Mesendoderm (in vitro differentiated cells): Measurements from ENCODE around the gene AGTPBP1.

Experiments
- DNase-seq: peaks from one replicate; pipeline ENCODE4 v3.0.0; 2013
- H2AK5ac ChIP-seq: 2 replicates; pipeline ENCODE4 v1.6.1; 2013; ENCODE audit warnings: low read length, inconsistent platforms
- H2BK120ac ChIP-seq: 2 replicates; pipeline ENCODE4 v1.6.1; 2013; ENCODE audit warnings: low read depth, mild to moderate bottlenecking, low read length, moderate library complexity, mixed read lengths
- H2BK15ac ChIP-seq: replicated peaks from 2 replicates; pipeline ENCODE4 v1.6.1; 2013; ENCODE audit warnings: low read depth, mild to moderate bottlenecking, moderate library complexity
- H2BK5ac ChIP-seq: 2 replicates; pipeline ENCODE4 v1.6.1; 2013; ENCODE audit warnings: low read length, inconsistent platforms
- H3K18ac ChIP-seq: 2 replicates; pipeline ENCODE4 v1.6.1; 2013; ENCODE audit warnings: mild to moderate bottlenecking, low read length, mixed read lengths
- H3K23ac ChIP-seq: one replicate; pipeline ENCODE4 v1.6.1; 2013; ENCODE audit warnings: low read length
- H3K27ac ChIP-seq: 2 replicates; pipeline ENCODE4 v1.5.1; 2013; ENCODE audit warnings: low read depth, mild to moderate bottlenecking, inconsistent platforms, low read length, moderate library complexity
- H3K27me3 ChIP-seq: 2 replicates; pipeline ENCODE4 v1.6.1; 2013; ENCODE audit warnings: low read length, control low read depth, mild to moderate bottlenecking, inconsistent platforms; ENCODE audit not compliant: insufficient read depth, poor library complexity
- H3K36me3 ChIP-seq: 2 replicates; pipeline ENCODE4 v1.6.1; 2013; ENCODE audit warnings: low read length, inconsistent platforms; ENCODE audit not compliant: control insufficient read depth, insufficient read depth
- H3K4ac ChIP-seq: one replicate; pipeline ENCODE4 v1.6.1; 2013; ENCODE audit warnings: low read depth, mild to moderate bottlenecking, low read length, moderate library complexity
- H3K4me1 ChIP-seq: 2 replicates; pipeline ENCODE4 v1.6.1; 2013; ENCODE audit warnings: low read depth, low read length, inconsistent platforms; ENCODE audit not compliant: control insufficient read depth
- H3K4me2 ChIP-seq: 2 replicates; pipeline ENCODE4 v1.6.1; 2013; ENCODE audit warnings: low read length
- H3K4me3 ChIP-seq: 2 replicates; pipeline ENCODE4 v1.5.1; 2013; ENCODE audit warnings: mild to moderate bottlenecking, low read length
- H3K56ac ChIP-seq: one replicate; pipeline ENCODE4 v1.6.1; 2013; ENCODE audit warnings: low read length
- H3K79me1 ChIP-seq: 2 replicates; pipeline ENCODE4 v1.6.1; 2013; ENCODE audit warnings: low read length, inconsistent platforms
- H3K79me2 ChIP-seq: 2 replicates; pipeline ENCODE4 v1.6.1; 2013; ENCODE audit warnings: mild to moderate bottlenecking, low read length; ENCODE audit not compliant: control insufficient read depth, insufficient read depth
- H3K9ac ChIP-seq: 2 replicates; pipeline ENCODE4 v1.6.1; 2013; ENCODE audit warnings: low read length, inconsistent platforms
- H4K5ac ChIP-seq: one replicate; pipeline ENCODE4 v1.6.1; 2013; ENCODE audit warnings: low read length
- H4K8ac ChIP-seq: one replicate; pipeline ENCODE4 v1.6.1; 2013; ENCODE audit warnings: low read depth, mild to moderate bottlenecking, control low read depth, low read length, moderate library complexity
- WGBS: extraction: QIAGEN DNeasy Blood & Tissue Kit; methylation state at CpG from one replicate; pipeline ENCODE4 v1.1.7; 2013; ENCODE audit warnings: low lambda C conversion rate, missing lambda C conversion rate; ENCODE audit not compliant: insufficient coverage; ENCODE audit errors: extremely low coverage; 5-methylcytosine and 5-hydroxymethylcytosine counted together

Gene AGTPBP1

DNA sequence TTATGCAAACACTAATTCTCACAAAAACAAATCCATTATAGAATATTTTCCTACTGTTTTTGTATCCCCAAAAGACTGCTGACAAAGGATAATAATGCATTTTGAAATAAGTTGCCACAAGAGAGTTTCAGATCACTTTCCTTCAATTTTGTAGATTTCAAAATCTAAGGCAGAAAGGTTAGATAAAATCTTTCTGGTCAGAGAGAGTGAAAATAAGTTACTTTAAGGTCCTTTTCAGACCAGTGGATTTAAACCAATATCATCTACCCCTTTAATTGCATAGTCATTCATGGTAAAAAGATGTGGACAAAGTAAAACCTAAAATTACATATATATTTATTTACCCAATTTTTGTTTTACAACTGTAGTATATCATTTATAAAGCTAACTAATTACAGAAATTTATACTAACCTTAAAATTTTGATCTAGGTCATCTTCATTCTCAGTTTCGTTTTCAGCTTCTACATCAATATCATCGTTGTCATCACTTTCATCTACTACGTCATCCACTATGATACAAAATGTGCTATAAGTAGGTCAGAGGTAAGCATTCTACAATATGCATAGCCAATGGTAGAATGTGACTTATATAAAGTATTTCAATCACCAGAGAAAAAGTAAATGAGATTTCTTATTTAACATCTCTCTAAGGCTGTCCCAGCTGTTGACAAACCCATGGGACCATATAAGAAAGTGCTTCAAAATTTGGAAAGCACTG, 95.7 kb downstream of the AGTPBP1 start:
- H3K56ac ChIP-seq: no peak overlapping the region
- no peak overlapping the region for H3K18ac ChIP-seq
- no peak overlapping the region for H3K23ac ChIP-seq
- H2BK15ac ChIP-seq: no peak overlapping the region
- no peak overlapping the region for H3K4ac ChIP-seq
- no peaks in the 10 kb centered on the region for H3K27me3 ChIP-seq
- no peak overlapping the region for H2BK5ac ChIP-seq
- H4K8ac ChIP-seq: no peak overlapping the region
- DNase-seq: no peak
- no peak overlapping the region for H3K27ac ChIP-seq
- no peak overlapping the region for H3K4me3 ChIP-seq
- H3K79me1 ChIP-seq: no peaks in the 10 kb centered on the region
- H2BK120ac ChIP-seq: no peak overlapping the region
- H3K4me2 ChIP-seq: no peak overlapping the region
- H3K4me1 ChIP-seq: no peaks in the 10 kb centered on the region
- no peak overlapping the region for H4K5ac ChIP-seq
- WGBS: no CpG with 5 or more reads among the region's 3 CpGs
- no peak overlapping the region for H3K9ac ChIP-seq
- no peaks in the 10 kb centered on the region for H3K79me2 ChIP-seq
- H3K36me3 ChIP-seq: no peaks in the 10 kb centered on the region
- no peak overlapping the region for H2AK5ac ChIP-seq

DNA sequence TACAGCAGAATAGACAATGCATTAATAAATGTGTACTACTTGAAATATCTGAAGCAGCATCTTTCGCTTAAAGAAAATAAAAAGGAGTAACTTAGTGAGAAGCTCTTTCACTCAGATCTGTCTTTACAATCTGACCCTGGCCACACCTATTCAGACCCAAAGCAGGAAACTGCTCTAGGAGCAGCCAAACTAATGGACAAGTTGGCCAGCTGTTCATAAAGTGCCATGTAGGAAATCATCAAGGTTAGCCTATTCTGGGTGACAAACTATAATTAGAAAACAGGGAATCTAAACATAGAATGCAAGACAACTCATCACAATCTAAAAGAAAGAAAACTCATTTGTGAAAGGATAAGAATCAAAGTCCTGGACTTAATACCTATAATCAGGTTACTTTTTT, 101.3 kb downstream of the AGTPBP1 start:
- H3K4me3 ChIP-seq: no peak overlapping the region
- no peak overlapping the region for H4K8ac ChIP-seq
- H3K18ac ChIP-seq: no peak overlapping the region
- no peak overlapping the region for H3K4me2 ChIP-seq
- H3K56ac ChIP-seq: no peak overlapping the region
- WGBS: no CpG with 5 or more reads among the region's 1 CpG
- no peak overlapping the region for H3K23ac ChIP-seq
- H3K4ac ChIP-seq: no peak overlapping the region
- no peaks in the 10 kb centered on the region for H3K79me2 ChIP-seq
- no peaks in the 10 kb centered on the region for H3K27me3 ChIP-seq
- H3K27ac ChIP-seq: no peak overlapping the region
- no peak for DNase-seq
- no peaks in the 10 kb centered on the region for H3K79me1 ChIP-seq
- no peaks in the 10 kb centered on the region for H3K4me1 ChIP-seq
- no peak overlapping the region for H3K9ac ChIP-seq
- no peak overlapping the region for H2AK5ac ChIP-seq
- H2BK120ac ChIP-seq: no peak overlapping the region
- H2BK15ac ChIP-seq: no peak overlapping the region
- H2BK5ac ChIP-seq: no peak overlapping the region
- no peak overlapping the region for H4K5ac ChIP-seq
- no peaks in the 10 kb centered on the region for H3K36me3 ChIP-seq

GRCh38 chr9:85639675-85640186, 102.0 kb downstream of the AGTPBP1 start:
- Histone ChIP-seq H2BK5ac (no peak overlapping the region), H3K36me3 (no peaks in the 10 kb centered on the region), H3K27me3 (no peaks in the 10 kb centered on the region), H3K56ac (no peak overlapping the region), H3K23ac (no peak overlapping the region), H3K79me2 (no peaks in the 10 kb centered on the region), H2BK120ac (no peak overlapping the region), H3K9ac (no peak overlapping the region), H3K27ac (no peak overlapping the region), H2BK15ac (no peak overlapping the region), H3K18ac (no peak overlapping the region), H3K4me2 (no peak overlapping the region), H4K5ac (no peak overlapping the region), H3K4me3 (no peak overlapping the region), H3K4ac (no peak overlapping the region), H3K79me1 (no peaks in the 10 kb centered on the region), H2AK5ac (no peak overlapping the region), H4K8ac (no peak overlapping the region), H3K4me1 (no peaks in the 10 kb centered on the region)
- DNase-seq: no peak
- no CpG with 5 or more reads among the region's 3 CpGs for WGBS

DNA sequence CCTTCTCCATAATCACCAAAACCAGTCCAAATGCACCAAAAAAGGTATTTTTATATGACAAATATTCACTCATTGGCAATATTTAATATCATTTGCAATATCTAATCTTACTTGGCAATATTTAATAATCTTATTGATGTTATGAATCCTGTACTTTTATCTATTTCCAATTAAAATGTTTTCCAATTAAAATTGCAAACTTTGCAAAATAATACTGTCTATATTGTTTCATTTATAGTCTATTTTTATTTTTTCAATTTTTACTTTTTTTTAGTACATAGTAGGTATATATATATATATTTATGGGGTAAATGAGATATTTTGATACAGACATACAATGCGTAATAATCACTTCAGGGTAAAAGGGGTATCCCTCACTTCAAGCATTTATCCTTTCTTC, 109.9 kb downstream of the AGTPBP1 start:
- Histone ChIP-seq H3K4ac (no peak overlapping the region), H3K79me1 (peaks cover 3% of the 10 kb centered on the region), H3K27ac (no peak overlapping the region), H3K4me3 (no peak overlapping the region), H3K4me1 (peaks cover 6% of the 10 kb centered on the region), H4K8ac (no peak overlapping the region), H3K79me2 (no peaks in the 10 kb centered on the region), H2BK120ac (no peak overlapping the region), H2BK15ac (no peak overlapping the region), H2AK5ac (no peak overlapping the region), H3K27me3 (no peaks in the 10 kb centered on the region), H3K23ac (no peak overlapping the region), H2BK5ac (no peak overlapping the region), H3K56ac (no peak overlapping the region), H3K36me3 (no peaks in the 10 kb centered on the region), H3K18ac (no peak overlapping the region), H3K4me2 (no peak overlapping the region), H4K5ac (no peak overlapping the region), H3K9ac (no peak overlapping the region)
- DNase-seq: no peak
- no CpG with 5 or more reads among the region's 1 CpG for WGBS

GRCh38 chr9:85630676-85631075, 111.1 kb downstream of the AGTPBP1 start:
- H3K36me3 ChIP-seq: no peaks in the 10 kb centered on the region
- H3K4me3 ChIP-seq: no peak overlapping the region
- no peak overlapping the region for H3K56ac ChIP-seq
- peak; percentile 83 for DNase-seq
- H3K79me2 ChIP-seq: no peaks in the 10 kb centered on the region
- no peak overlapping the region for H2BK5ac ChIP-seq
- no peak overlapping the region for H2BK120ac ChIP-seq
- H2AK5ac ChIP-seq: no peak overlapping the region
- H3K27ac ChIP-seq: no peak overlapping the region
- no peak overlapping the region for H2BK15ac ChIP-seq
- WGBS: no CpG with 5 or more reads among the region's 1 CpG
- H3K27me3 ChIP-seq: no peaks in the 10 kb centered on the region
- H3K79me1 ChIP-seq: peaks cover 3% of the 10 kb centered on the region
- no peak overlapping the region for H4K5ac ChIP-seq
- no peak overlapping the region for H3K23ac ChIP-seq
- no peak overlapping the region for H4K8ac ChIP-seq
- no peak overlapping the region for H3K4ac ChIP-seq
- H3K18ac ChIP-seq: no peak overlapping the region
- peaks cover 6% of the 10 kb centered on the region for H3K4me1 ChIP-seq
- H3K4me2 ChIP-seq: no peak overlapping the region
- no peak overlapping the region for H3K9ac ChIP-seq
